Activated T-cell treated with anti-CD3 and anti-CD28 coated beads for 1 hour (primary cell): ENCODE measurements around the gene PTPRN2.
"Not testable (repeated sequence)": the region's sequence is repeated elsewhere in the genome, so short reads cannot be mapped to it uniquely, and the experiment has no call there.

Source experiments
- DNase-seq: peaks from one replicate; pipeline ENCODE4 v3.0.0-alpha.2; 2020; ENCODE audit warnings: low read depth

The PTPRN2 gene

DNA sequence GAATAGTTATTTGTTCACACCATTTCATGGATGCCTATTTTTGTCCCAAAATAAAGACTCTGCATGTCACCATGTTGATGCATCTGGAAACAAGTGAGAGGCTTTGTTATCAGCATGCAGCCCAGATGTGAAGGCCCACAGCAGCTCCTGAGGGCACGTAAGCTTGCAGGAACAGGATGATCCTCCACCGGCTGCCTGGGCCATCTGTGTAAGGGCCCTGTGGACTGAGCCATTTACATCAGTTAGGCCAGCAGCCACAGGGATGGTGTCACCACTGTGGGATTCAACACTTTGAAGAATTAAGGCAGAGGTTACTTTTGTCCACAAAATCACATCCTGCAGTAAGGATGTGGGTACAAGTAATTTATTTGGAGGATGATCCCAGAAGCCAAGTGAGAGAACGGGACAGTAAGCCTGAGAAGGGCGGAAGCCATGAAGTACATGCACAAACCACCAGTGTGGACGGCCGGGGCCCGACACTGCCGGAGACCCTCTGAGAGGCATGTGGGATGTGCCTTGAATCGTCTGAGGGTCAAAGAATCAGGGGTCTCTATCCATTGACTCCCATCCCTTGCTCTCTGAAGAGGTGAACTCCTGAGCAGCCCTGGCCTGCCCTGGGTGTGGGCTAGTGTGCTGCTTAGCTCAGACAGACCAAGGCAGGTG lies 641.1 kb downstream of the PTPRN2 start:
- DNase-seq = no peak

DNA sequence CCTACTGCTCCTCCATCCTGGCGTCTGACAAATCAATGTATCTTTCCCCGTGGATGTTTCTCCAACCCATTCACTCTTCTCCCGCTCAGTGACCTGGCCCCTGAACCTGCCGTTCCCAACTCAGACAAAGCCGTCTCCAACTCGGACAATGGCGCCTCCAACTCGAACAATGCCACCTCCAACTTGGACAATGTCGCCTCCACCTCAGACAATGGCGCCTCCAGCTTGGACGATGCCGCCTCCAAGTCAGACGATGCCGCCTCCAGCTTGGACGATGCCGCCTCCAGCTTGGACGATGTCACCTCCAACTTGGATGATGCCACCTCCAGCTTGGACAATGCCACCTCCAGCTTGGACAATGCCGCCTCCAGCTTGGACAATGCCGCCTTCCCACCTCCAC lies 642.2 kb downstream of the PTPRN2 start:
- DNase-seq = no peak

DNA sequence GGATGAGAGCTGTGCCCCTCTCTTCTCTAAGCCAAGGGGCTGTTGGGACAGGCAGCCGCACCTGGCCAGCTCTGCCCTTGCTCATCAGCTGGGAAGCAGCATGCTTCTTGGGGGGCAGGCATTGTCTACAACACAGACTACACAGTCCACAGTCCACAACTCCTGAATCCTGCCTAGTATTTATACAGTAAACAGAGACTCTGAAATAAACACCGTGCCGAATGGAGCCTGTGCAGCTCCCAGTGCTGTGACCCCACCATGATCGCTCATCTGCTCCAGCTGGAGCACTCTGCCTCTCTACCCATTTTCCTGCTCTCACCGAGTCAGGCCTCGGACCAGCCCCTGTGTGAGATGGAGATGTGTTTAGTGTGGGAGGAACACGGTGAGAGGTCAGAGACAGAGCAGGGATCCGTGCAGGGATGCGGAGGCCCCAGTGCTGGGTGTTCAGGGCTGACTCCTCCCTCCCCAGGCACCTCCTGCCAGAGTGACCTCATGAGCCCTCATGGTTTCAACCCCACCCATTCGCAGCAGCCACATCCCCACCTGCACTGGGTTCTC lies 642.8 kb downstream of the PTPRN2 start:
- no peak for DNase-seq

DNA sequence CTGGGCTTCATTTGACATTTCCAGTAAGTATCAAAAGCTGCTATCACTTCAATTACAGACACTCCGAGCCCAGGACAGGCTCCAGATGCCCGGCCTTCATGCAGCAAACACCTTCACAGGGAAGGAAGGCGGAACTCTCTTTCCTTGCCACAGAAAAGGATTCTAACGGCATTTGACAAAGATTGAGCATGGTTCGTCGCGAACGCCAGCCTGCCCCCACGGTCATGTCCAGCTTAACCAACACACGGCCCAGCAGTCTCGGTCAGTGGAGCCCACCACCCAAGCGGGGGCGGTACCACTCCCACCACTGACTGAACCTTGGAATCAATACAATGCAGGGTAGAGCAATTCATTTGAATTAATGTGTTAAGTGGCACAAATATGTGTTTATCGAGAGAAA lies 643.6 kb downstream of the PTPRN2 start:
- no peak for DNase-seq

DNA sequence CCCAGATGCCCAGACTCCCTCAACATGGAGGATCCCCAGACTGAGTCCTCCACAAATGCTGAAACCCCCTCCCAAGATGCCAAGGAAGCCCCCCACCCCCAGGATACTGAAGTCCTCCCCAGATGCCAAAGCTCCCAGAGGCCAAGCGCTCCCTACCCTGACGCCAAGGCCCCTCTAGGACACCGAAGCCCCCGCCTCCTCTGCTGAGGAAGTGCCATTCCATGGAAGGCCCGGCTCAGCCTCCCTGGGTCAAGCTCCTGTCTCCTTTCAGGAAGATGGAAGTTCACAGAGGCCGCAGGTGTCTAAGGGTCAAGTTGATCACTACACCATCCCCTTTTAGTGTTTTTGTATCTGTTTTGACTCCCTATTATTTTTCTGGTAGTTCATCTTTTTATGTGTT lies 644.1 kb downstream of the PTPRN2 start:
- DNase-seq = no peak

DNA sequence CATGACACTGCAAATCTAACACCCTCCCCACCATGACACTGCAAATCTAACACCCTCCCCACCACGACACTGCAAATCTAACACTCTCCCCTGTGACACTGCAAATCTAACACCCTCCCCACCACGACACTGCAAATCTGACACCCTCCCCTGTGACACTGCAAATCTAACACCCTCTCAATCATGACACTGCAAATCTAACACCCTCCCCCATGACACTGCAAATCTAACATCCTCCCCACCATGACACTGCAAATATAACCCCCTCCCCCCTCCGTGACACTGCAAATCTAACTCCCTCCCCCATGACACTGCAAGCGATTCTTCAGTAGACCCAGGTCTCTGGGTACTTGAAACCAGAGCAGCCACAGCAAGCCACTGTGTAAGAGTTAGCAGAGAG lies 646.4 kb downstream of the PTPRN2 start:
- DNase-seq = no peak

DNA sequence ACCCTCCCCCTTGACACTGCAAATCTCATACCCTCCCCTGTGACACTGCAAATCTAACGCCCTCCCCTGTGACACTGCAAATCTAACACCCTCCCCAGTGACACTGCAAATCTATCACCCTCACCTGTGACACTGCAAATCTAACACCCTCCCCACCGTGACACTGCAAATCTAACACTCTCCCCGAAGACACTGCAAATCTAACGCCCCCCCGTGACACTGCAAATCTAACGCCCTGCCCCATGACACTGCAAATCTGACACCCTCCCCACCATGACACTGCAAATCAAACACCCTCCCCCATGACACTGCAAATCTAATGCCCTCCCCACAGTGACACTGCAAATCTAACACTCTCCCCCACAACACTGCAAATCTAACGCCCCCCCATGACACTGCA lies 647.1 kb downstream of the PTPRN2 start:
- no peak for DNase-seq

DNA sequence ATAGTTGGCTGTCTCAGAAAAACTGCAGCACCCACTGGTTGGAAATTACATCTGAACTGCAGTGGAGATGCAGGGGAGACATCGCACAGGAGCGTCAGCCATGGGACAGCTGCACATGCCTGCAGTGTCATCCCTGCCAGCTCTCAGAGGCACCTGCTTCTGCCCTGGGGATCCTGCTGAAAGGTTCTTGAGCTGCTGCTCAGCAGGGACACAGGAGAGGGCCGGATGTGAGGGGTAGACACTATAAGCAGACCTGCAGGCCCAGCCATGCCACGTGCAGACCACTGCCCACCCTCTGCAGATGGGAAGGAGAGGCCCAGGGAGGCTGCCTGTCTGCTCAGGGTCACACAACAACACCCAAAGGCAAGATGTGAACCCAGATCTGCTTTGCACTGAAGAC lies 649.4 kb downstream of the PTPRN2 start:
- no peak for DNase-seq

DNA sequence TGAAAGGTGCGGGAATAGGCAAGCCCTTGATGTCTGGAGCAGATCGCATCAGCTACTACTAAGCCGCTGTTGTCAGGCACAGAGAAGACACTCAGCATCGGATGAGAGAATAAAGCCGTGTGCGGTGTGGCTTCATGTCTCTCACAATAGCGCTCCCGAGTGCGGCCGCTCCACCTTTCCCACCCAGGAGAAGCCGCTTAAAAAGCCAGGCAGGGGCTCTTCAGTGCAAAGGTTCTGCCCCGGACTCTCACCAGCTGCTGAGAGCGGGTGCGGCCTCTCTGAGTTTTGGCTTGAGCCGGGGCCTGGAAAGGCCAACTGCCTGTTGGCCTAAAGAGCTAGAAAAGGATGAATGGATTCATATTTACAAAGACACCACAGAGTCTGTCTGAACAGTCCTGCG lies 650.2 kb downstream of the PTPRN2 start:
- no peak for DNase-seq

DNA sequence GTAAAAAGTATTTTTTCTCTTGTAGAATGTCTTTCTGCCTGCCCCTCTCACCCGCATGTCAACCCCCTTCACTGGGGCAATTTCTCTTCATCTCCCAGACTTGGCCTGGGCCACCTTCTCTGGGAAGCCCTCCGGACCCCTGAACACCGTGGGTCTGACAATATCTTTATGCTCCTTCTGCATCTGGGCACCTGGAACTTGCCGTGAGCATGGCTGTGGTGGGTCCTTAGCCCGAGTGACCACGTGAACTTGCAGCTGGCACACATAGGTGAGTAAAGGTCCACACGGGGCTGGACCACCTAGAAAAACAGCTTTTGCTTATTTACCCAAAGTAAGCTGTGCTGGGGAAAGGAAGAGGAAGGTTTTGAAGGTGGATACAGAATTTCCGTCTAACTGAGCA lies 650.6 kb downstream of the PTPRN2 start:
- DNase-seq = no peak

DNA sequence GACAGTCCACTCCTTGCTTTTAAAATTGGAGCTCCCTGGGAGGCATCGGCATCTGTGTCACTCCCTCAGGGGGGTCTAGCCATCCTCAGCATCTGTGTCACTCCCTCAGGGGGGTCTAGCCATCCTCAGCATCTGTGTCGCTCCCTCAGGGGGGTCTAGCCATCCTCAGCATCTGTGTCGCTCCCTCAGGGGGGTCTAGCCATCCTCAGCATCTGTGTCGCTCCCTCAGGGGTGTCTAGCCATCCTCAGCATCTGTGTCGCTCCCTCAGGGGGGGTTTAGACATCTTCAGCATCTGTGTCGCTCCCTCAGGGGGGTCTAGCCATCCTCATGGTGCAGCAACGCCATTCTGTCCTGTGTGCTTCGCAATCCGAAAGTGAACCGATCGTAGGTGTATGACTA lies 651.9 kb downstream of the PTPRN2 start:
- not testable (repeated sequence) for DNase-seq

DNA sequence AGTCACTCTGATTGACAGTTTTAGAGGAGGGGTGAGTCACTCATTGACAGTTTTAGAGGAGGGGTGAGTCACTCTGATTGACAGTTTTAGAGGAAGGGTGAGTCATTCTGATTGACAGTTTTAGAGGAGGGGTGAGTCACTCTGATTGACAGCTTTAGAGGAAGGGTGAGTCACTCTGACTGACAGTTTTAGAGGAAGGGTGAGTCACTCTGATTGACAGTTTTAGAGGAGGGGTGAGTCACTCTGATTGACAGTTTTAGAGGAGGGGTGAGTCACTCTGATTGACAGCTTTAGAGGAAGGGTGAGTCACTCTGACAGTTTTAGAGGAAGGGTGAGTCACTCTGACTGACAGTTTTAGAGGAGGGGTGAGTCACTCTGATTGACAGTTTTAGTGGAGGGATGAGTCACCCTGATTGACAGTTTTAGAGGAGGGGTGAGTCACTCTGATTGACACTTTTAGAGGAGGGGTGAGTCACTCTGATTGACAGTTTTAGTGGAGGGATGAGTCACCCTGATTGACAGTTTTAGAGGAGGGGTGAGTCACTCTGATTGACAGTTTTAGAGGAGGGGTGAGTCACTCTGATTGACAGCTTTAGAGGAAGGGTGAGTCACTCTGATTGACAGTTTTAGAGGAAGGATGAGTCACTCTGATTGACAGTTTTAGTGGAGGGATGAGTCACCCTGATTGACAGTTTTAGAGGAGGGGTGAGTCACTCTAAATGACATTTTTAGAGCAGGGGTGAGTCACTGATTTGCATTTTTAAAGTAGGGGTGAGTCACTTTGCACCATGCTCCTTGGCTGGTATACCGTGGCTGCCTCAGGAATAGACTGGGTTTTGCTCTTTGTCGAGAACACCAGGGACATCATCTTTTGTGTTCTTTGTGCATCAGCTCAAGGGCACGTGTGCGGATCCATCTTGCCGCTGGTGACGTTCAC lies 654.1 kb downstream of the PTPRN2 start:
- DNase-seq = not testable (repeated sequence)

DNA sequence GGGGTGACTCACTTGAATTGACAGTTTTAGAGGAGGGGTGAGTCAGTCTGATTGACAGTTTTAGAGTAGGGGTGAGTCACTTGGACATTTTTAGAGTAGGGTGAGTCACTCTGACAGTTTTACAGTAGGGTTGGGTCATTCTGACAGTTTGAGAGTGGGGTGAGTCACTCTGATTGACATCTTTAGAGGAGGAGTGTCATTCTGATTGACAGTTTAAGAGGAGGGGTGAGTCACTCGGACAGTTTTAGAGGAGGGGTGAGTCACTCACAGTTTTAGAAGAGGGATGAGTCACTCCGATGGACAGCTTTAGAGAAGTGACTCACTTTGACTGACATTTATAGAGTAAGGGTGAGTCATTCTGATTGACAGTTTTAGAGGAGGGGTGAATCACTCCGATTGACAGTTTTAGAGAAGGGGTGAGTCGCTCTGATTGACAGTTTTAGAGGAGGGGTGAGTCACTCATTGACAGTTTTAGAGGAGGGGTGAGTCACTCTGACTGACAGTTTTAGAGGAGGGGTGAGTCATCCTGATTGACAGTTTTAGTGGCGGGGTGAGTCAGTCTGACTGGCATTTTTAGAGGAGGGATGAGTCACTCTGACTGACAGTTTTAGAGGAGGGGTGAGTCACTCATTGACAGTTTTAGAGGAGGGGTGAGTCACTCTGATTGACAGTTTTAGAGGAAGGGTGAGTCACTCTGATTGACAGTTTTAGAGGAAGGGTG lies 655.0 kb downstream of the PTPRN2 start:
- DNase-seq = no peak

DNA sequence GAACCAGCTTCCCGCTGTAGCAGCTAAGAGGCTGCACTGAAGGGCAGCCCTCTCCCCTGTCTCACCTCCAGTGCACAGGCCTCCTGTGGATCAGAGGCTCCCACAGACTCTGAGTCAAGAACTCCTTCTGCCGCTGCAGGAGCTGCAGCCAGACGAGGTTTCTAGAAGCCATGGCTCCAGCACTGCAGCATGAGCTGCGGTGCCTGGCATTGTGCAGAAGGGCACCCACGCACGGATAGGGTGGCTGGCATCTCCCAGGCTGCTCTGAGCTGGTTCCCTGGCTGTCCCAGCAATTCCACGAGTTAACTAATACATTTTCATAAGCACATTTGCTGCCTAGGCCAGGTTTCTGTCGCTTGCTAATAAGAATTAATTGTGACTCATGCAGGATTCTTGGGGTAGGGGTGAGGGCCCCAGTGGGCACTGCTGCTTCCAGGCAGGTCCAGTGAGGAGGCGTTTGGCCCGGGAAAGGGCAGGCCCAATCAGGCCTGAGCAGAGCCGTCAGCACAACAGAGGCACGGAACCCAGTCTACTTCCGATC lies 656.6 kb downstream of the PTPRN2 start:
- DNase-seq = no peak

DNA sequence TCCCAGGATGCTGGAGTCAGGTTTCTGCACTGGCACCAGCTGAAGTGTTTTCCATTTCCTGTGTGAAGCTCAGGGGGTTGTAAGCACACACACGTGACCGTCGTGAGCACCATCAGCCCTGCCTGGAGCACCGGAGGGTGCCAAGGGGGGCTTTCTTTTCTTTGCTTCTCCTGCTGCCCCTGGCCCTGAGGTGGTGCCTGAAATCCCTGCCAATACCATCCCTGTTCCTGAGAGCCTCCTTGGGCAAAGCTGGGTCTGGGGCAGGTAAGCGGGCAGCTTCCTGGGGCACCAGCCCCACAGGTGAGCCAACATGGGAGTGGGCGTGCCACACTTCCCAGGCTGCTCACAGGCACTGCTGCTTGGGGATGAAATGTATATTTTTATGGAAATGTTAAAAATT lies 657.2 kb downstream of the PTPRN2 start:
- DNase-seq = no peak

DNA sequence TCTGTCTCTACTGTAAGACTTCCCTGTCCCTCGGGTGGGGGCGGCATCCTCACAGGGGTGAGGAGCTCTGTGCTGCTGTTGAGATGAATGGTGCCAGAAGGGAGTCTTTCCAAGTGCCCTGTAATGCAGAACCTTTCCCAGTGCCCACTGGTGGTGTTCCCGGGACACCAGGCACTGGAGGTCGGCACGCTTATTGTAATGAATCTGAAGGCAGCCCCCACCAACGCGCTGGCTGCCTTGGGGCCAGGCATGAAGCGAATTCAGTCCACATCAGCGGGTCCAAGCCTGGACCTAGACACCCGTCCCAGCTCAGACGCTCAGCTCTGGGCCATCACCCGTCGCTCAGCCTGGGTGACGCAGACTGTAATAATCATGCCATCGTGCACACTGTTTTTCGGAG lies 658.0 kb downstream of the PTPRN2 start:
- DNase-seq = no peak

DNA sequence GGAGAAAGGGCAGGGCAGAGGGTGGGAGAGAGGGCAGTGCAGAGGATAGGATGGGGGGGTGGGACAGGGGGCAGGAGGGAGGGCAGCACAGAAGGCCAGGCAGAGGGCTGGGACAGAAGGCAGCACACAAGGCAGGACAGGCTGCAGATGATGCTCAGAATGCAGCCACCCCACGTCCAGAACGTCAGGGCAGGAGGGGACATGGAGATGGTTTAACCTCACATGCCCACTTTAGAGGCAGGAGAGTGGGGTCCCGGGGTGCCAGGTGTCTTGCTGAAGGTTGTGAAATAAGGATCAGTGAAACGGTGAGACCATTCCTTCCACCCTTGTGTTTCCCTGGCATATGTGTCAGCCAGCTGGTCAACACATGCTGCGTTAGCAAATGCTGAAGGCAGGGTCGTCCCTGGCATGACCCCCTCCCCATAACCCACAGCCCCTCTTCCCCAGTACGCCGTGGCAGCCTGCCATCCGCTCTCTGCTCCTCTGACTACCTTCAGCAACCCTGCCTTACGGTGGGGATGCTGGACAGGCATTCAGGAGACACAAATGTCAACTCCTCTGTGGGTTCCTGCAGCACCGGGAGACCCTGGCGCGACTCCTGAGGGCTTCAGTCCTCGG lies 658.7 kb downstream of the PTPRN2 start:
- no peak for DNase-seq

DNA sequence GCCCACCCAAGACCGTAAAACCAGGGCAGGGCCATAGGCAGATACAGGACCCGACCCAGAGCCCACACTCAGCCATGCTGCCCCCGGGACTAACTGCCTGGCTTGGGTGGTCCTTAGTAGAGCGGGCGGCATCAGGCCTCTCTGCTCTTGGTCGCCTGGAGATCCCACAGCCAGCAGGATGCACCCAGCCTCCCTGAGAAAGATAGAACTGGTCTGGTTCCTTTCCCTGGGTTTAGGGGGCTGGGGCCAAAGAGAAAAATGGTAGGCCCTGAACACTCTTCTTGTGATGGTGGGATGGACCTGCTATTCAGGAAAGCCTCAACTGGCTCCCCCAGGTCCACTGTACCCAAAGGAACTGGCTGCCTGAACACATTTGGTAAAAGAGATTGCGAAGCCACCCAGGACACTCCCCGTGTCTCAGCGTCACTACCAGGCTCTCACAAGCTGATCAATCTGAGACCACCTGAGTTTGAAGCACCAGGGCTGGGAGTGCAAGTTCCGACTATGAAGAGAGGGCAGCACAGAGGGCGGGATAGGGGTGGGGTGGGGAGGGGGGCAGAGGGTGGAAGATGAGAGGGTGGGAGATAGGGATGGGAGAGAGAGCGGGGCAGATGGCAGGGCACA lies 659.3 kb downstream of the PTPRN2 start:
- DNase-seq = no peak

DNA sequence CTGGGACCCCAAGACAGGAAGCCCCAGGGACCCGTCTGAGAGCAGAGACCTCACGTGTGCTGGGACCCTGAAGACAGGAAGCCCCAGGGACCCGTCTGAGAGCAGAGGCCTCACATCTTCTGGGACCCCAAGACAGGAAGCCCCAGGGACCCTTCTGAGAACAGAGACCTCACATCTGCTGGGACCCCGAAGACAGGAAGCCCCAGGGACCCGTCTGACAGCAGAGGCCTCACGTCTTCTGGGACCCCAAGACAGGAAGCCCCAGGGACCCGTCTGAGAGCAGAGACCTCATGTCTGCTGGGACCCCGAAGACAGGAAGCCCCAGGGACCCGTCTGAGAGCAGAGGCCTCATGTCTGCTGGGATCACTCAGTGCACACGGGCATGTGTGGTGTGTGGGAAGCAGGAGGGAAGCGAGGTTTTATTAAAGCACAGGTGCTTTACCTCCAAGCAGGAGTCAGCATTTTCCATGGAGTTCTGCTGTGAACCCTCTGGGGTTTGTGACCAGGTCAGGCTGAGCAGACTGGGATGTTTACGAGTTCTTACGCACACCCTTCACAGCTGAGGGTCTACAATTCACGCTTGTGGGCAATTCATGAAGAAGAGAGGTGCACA lies 660.2 kb downstream of the PTPRN2 start:
- no peak for DNase-seq

DNA sequence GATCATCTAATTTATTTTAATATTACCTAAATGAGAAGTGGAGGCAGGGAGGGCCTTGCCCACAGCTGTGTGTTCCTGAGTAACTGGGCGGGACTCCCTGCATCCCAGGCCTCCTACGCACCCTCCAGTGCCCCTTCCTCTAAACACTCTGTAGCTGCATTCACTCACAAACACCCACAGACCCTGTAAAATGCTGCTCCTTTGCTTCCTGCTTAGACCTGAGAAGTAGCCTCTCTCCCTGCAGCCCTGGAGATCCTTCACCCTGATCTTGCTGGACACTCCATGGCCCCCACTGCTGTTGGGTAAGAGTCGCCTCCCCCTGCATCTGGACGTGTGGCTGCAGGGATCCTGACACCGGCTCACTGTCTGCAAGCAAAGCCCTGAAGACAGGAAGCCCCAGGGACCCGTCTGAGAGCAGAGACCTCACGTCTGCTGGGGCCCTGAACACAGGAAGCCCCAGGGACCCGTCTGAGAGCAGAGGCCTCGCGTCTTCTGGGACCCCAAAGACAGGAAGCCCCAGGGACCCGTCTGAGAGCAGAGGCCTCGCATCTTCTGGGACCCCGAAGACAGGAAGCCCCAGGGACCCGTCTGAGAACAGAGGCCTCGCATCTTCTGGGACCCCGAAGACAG lies 661.0 kb downstream of the PTPRN2 start:
- peak; percentile 4 for DNase-seq
